ENCODE data around the gene ZBTB5. TPM values are rescaled to one million over a fixed set of nuclear protein-coding genes. Genes with fewer than 3 reads are reported as not detected.
"Not testable (repeated sequence)": the region's sequence is repeated elsewhere in the genome, so short reads cannot be mapped to it uniquely, and the experiment has no call there.

ZBTB5 gene
- polyA plus RNA-seq, 3 donors from 2014 or later = 0.72 to 1.2 TPM; not detected in 1

DNA sequence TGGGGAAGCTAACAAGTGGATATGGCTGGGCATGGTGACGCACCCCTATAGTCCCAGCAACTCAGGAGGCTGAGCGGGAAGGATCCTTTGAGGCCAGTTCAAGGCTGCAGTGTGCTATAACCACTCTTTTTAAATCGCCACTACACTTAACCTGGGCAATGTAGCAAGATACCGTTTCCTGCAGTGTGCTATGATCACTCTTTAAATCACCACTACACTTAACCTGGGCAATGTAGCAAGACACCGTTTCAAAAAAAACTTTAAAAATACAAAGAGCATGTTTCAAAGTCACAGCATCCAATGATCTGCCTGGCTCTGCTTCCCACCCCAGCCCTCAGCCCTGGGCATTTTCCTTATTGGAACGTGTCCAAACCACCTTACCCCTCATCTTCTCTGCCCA, 28.2 kb downstream of the ZBTB5 start:
- Mint-ChIP-seq H3K36me3 (peaks cover 0 to 27% (median 5%) of the 10 kb centered on the region in 3 donors), H3K4me3 (no peak overlapping the region), H3K27ac (peak overlapping the region in 1 of 6 donors; percentile 29), H3K27me3 (ENCODE audit: low read depth in 3 of 3) (peaks cover 0 to 2% (median 0%) of the 10 kb centered on the region in 3 donors), H3K9me3 (no peaks in the 10 kb centered on the region), H3K4me1 (peaks cover 8% of the 10 kb centered on the region in 2 donors)
- DNase-seq = no peak

DNA sequence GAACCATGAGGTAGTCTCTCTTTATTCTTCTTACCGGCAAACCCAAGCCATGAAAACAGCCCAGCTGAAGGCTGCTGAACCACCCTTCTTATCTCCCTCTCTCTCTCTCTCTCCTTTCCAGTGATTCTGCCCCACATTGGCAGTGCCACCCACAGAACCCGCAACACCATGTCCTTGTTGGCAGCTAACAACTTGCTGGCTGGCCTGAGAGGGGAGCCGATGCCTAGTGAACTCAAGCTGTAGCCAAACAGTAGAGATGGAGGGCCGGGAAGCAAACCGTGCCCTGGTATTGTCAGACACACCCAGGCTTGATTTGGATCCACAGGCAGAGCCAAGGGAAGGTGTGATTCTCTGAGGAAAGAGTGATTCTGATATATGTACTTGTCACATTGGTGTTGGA, 28.7 kb downstream of the ZBTB5 start:
- peaks cover 0 to 2% (median 0%) of the 10 kb centered on the region in 3 donors for H3K27me3 Mint-ChIP-seq (ENCODE audit: low read depth in 3 of 3)
- H3K9me3 Mint-ChIP-seq = no peaks in the 10 kb centered on the region
- H3K4me3 Mint-ChIP-seq = no peak overlapping the region
- DNase-seq = no peak
- H3K4me1 Mint-ChIP-seq = peaks cover 8% of the 10 kb centered on the region in 2 donors
- H3K36me3 Mint-ChIP-seq = peaks cover 0 to 23% (median 5%) of the 10 kb centered on the region in 3 donors
- peak overlapping the region in 1 of 6 donors; percentile 19 for H3K27ac Mint-ChIP-seq

DNA sequence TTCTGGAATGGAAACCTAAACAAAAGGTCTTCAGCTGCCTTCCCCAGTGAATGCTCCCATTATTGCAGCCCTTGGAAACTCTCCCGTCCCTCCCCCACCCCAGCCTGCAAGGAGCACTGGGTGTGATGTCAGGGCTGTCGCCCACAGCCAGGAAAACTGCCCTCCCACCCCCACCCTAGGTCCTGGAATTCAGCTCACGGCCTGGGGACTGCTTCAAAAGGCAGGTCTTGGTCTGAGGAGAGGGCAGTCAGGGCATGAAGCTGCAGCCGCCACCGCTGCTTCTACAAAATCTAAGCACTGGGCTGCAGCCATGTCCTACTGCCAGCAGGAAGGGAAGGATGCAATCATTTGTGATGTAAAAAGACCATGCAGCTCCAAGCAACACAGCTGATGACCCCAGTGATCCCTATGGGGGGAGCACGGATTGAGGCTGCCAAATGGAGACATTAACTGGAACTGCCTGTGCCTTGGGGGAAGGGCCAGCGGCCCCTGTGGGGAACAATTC, 31.3 kb downstream of the ZBTB5 start:
- peaks cover 0 to 2% (median 0%) of the 10 kb centered on the region in 3 donors for H3K27me3 Mint-ChIP-seq (ENCODE audit: low read depth in 3 of 3)
- H3K27ac Mint-ChIP-seq = no peak overlapping the region
- H3K9me3 Mint-ChIP-seq = no peaks in the 10 kb centered on the region
- H3K36me3 Mint-ChIP-seq = peaks cover 0 to 13% (median 5%) of the 10 kb centered on the region in 3 donors
- H3K4me1 Mint-ChIP-seq = peaks cover 8% of the 10 kb centered on the region in 2 donors
- no peak for DNase-seq
- no peak overlapping the region for H3K4me3 Mint-ChIP-seq

DNA sequence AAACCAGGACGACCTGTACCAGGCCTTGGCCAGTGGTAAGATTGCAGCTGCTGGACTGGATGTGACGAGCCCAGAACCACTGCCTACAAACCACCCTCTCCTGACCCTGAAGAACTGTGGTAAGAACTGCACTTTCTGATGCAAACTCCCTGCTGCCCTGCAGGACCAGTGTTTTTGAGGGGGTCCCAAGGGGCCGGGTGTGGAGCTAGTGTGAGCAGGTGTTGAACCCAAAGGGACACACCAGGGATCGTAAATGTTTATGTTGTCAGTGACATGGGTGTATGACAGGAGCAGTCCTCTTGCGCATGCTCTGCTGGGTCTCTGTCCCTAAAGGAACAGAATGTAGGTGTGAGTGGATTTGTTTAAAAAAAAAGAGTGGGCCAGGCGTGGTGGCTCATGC, 33.2 kb downstream of the ZBTB5 start:
- DNase-seq = no peak
- peaks cover 0 to 2% (median 0%) of the 10 kb centered on the region in 3 donors for H3K27me3 Mint-ChIP-seq (ENCODE audit: low read depth in 3 of 3)
- peaks cover 2 to 16% (median 3%) of the 10 kb centered on the region in 3 donors for H3K36me3 Mint-ChIP-seq
- peaks cover 8% of the 10 kb centered on the region in 2 donors for H3K4me1 Mint-ChIP-seq
- H3K9me3 Mint-ChIP-seq = no peaks in the 10 kb centered on the region
- H3K27ac Mint-ChIP-seq = peak overlapping the region in 3 of 6 donors; percentile 45 to 77 (median 62)
- no peak overlapping the region for H3K4me3 Mint-ChIP-seq

DNA sequence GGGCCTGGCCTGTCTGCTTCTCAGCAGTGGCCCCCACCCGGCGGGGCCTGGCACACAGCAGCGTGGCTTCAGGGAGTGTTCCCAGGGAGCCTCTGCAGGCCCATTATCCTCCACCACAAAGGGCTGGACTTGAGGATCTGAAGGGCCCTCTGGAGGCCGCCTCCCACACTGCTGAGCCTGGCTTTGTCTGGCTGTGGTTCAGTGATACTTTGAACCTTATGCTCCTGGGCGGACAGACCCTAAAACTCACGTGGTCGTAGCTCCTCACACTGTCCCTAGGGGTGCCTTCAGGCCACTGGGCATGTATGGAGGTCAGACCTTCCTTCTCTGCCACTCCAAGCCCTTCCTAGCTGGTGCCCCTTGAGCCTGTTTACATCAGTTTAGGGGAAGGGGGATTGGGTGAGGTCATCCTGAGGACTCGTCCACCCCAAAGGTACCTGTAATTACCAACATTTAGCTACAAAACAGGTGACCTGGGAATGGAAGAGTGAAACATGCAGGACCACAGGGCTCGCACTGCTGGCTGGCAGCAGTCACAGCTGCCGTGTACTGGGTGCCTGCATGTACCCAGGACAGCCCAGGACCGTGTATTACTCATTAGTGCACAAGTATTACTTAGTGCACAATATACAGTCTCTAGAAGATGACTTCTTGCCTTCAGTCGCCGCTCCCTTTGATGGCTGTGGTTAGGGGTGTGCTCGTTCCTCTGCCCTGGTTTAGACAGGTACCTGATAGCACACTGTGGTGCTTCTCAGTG, 34.2 kb downstream of the ZBTB5 start:
- peak overlapping the region in 1 of 6 donors; percentile 46 for H3K27ac Mint-ChIP-seq
- no peak overlapping the region for H3K4me3 Mint-ChIP-seq

DNA sequence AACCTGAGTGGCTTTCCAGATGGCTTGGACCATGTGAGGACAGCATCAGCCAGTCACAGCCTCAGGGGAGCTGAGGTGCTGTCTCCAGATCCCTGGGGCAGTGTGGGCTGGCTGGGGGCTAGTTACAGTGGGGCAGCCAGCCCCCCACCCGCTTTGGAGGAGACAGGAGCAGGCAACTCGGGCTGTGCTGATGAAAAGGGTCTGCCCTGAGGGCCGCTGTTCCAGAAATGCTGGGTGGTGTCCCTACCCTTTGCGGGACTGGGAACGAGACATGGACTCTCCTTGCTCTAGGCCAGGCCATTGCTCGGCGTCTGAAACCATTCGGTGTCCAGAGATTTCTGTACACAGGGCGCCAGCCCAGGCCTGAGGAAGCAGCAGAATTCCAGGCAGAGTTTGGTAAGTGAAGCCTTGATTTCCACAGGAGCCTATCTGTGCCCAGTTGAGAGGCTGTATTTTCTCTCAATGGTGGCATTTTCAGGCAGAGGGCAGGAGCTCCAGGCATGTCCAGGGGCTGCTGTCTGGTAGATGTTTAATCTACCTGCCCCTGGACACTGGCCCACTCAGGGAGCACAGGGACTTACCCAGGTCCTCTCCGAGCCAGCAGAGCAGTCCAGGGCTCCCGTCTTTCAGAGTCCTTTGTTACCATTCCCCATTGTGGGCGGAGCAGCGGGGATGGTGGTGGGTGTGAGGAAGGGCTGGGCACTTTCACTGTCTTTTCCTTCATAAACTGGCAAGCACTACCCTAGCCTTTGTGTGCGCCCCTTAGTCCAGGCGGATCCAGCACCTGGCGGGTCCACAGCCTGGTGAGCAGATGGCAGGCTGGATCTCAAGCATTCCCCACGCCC, 35.6 kb downstream of the ZBTB5 start:
- no peak for DNase-seq
- Mint-ChIP-seq H3K36me3 (peaks cover 0 to 12% (median 3%) of the 10 kb centered on the region in 3 donors), H3K4me1 (peaks cover 8% of the 10 kb centered on the region in 2 donors), H3K4me3 (no peak overlapping the region), H3K27me3 (ENCODE audit: low read depth in 3 of 3) (peaks cover 0 to 2% (median 0%) of the 10 kb centered on the region in 3 donors), H3K9me3 (no peaks in the 10 kb centered on the region), H3K27ac (no peak overlapping the region)

More for the DNA sequence above, 34.2 kb downstream of the ZBTB5 start:
- Mint-ChIP-seq H3K36me3 (peaks cover 0 to 14% (median 3%) of the 10 kb centered on the region in 3 donors), H3K9me3 (no peaks in the 10 kb centered on the region), H3K27me3 (ENCODE audit: low read depth in 3 of 3) (peaks cover 0 to 2% (median 0%) of the 10 kb centered on the region in 3 donors), H3K4me1 (peaks cover 8% of the 10 kb centered on the region in 2 donors)
- DNase-seq = no peak

DNA sequence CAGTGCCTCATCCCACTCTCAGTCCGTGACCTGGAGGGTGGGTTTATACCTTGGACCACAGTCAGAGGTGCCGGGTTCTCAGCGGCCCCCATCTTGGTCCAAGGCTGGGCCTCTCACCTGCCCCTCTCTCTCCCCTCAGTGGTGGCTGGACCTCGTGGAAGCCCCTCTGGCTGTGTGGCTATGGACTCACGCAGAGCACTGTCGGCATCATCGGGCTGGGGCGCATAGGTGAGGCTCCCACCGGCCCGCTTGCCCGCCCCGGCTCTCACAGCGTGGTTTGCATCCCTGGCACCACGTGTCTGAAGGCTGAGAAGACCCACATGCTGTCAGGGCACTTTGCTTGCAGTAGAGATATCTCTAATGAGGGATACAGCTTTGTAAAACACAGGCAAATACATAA, 36.9 kb downstream of the ZBTB5 start:
- Mint-ChIP-seq H3K27me3 (ENCODE audit: low read depth in 3 of 3) (peaks cover 0 to 2% (median 0%) of the 10 kb centered on the region in 3 donors), H3K9me3 (no peaks in the 10 kb centered on the region), H3K27ac (peak overlapping the region in 1 of 6 donors; percentile 40), H3K4me1 (peaks cover 16 to 17% of the 10 kb centered on the region in 2 donors), H3K36me3 (peaks cover 0 to 10% (median 3%) of the 10 kb centered on the region in 3 donors), H3K4me3 (no peak overlapping the region)
- no peak for DNase-seq

DNA sequence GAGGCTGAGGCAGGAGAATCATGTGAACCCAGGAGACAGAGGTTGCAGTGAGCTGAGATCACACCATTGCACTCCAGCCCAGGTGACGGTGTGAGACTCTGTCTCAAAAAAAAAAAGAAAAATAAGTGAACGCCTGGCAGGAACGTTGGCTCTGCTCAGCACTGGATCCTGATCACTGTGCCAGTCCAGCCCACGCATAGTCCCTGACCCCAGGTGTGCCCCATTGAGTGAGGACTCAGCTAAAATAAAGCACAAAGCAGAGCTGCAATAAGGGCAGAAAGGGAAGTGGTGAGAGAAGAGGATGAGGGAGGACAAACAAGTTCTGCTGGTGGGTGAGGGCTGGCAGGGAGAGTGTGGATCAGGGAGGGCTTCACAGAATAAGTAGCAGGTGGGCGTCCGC, 38.4 kb downstream of the ZBTB5 start:
- Mint-ChIP-seq H3K4me1 (peaks cover 21% of the 10 kb centered on the region in 2 donors), H3K4me3 (no peak overlapping the region), H3K36me3 (peaks cover 0 to 10% (median 3%) of the 10 kb centered on the region in 3 donors), H3K27ac (no peak overlapping the region), H3K27me3 (ENCODE audit: low read depth in 3 of 3) (peaks cover 0 to 6% (median 2%) of the 10 kb centered on the region in 3 donors), H3K9me3 (no peaks in the 10 kb centered on the region)
- DNase-seq = no peak

DNA sequence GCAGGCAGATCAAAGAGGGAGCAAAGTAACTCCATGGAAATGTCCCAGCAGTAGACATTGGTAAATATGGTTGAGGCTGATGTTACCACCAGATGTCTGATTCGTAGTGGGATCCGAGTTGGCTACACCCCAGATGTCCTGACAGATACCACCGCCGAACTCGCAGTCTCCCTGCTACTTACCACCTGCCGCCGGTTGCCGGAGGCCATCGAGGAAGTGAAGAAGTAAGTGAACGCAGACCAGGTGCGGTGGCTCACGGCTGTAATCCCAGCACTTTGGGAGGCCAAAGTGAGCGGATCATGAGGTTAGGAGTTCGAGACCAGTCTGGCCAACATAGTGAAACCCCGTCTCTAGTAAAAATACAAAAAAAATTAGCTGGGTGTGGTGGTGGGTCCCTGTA, 38.8 kb downstream of the ZBTB5 start:
- not testable (repeated sequence) for H3K27me3 Mint-ChIP-seq (ENCODE audit: low read depth in 3 of 3); DNase-seq; H3K27ac Mint-ChIP-seq; H3K4me3 Mint-ChIP-seq; H3K9me3 Mint-ChIP-seq
- H3K36me3 Mint-ChIP-seq = peaks cover 0 to 10% (median 3%) of the 10 kb centered on the region in 3 donors
- H3K4me1 Mint-ChIP-seq = peaks cover 23 to 25% of the 10 kb centered on the region in 2 donors

DNA sequence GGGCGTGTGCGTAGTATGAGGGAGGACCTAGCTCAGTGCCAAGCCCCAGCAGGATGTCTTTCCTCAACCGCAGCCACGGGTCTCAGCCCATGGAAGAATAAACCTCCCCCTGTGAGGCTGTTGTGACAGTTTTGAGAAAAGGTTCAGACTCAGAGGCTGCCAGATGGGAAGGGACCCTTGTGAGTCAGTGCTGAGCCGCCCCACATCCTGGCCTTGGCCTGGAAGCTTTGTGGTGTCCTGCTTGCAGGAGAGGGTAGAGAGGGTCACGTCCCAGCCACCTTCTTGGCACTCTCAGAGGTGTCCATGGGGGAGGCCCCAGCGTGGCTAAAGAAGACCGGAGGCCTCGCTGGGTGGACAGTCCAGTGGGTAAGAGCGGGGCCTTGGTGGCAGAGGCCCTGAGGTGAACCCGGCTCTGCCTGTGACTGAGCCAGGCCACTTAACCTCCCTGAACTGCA, 39.9 kb downstream of the ZBTB5 start:
- DNase-seq = no peak
- Mint-ChIP-seq H3K27me3 (ENCODE audit: low read depth in 3 of 3) (peaks cover 0 to 6% (median 2%) of the 10 kb centered on the region in 3 donors), H3K4me1 (peaks cover 23 to 25% of the 10 kb centered on the region in 2 donors), H3K36me3 (peaks cover 0 to 10% (median 3%) of the 10 kb centered on the region in 3 donors), H3K9me3 (no peaks in the 10 kb centered on the region), H3K27ac (no peak overlapping the region), H3K4me3 (no peak overlapping the region)

DNA sequence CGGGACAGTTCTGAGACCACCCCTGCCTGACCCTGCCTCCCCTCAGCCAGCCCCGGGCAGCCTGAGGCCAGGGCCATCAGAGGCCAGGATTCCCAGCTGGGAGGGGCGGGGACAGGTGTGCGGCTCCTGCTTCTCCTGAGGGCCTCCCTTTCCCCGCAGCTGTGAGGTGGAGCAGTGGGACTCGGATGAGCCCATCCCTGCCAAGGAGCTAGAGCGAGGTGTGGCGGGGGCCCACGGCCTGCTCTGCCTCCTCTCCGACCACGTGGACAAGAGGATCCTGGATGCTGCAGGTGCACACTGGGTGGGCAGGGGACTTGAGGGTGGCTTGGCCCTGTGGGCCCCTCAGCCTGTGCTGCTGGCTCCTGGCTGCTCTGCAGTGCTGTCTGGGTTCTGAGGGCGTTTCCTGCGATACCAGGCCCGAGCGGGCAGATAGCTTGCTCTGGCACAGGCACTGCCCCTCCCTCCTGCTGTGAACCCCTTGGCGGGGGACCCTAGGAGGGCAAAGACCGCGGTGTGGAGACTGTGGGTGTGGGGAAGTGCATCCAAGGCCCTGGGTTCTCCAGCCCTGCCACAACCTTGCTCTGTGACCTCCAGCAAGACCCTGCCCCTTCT, 40.5 kb downstream of the ZBTB5 start:
- Mint-ChIP-seq H3K4me3 (no peak overlapping the region), H3K9me3 (no peaks in the 10 kb centered on the region), H3K27me3 (ENCODE audit: low read depth in 3 of 3) (peaks cover 0 to 6% (median 2%) of the 10 kb centered on the region in 3 donors), H3K27ac (peak overlapping the region in 1 of 6 donors; percentile 40), H3K36me3 (peaks cover 0 to 10% (median 3%) of the 10 kb centered on the region in 3 donors), H3K4me1 (peaks cover 23 to 25% of the 10 kb centered on the region in 2 donors)
- no peak for DNase-seq

DNA sequence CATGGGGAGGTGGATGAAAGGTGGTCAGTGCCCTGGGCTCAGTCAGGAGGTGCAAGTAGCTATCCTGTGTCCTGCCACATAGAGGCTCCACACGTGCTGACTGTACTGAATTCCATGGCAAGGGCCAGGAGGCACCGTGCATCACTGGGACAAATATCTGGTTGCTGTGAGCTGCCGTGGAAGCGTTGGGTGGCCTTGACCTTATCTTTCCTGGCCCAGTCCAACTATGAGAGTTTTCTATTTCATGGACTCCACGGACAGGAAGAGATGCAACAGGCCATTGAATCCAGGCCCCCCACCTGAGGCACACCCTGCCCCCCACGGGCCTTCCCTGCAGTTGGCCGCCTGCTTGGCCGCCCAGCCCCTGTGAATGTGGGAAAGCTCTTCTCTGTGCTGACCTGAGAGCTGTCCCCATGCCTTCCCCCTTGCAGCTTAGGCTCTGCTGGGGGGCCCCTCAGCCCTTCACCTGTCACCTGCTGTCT, 41.0 kb downstream of the ZBTB5 start:
- Mint-ChIP-seq H3K4me3 (peak overlapping the region in 4 of 5 donors; percentile 90 to 97 (median 94)), H3K9me3 (no peaks in the 10 kb centered on the region), H3K4me1 (peaks cover 23 to 25% of the 10 kb centered on the region in 2 donors), H3K27me3 (ENCODE audit: low read depth in 3 of 3) (peaks cover 0 to 6% (median 2%) of the 10 kb centered on the region in 3 donors), H3K36me3 (peaks cover 0 to 10% (median 3%) of the 10 kb centered on the region in 3 donors), H3K27ac (peak overlapping the region in 1 of 6 donors; percentile 40)
- DNase-seq = no peak

DNA sequence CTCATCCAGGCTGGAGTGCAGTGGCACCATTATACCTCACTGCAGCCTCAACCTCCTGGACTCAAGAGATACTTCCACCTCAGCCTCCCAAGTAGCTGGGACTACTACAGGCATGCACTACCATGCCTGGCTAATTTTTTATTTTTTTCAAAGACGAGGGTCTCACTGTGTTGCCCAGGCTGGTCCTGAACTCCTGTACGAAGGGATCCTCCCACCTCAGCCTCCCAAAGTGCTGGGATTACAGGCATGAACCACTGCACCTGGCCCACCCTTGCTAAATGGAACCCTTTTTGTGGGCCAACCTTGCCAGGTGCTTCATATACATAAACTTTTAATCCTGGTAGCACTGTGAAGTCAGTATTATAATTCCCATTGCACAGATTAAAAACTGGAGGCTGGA, 41.7 kb downstream of the ZBTB5 start:
- H3K4me1 Mint-ChIP-seq = peaks cover 23 to 25% of the 10 kb centered on the region in 2 donors
- peaks cover 0 to 6% (median 2%) of the 10 kb centered on the region in 3 donors for H3K27me3 Mint-ChIP-seq (ENCODE audit: low read depth in 3 of 3)

More for the DNA sequence above, 41.7 kb downstream of the ZBTB5 start:
- no peaks in the 10 kb centered on the region for H3K9me3 Mint-ChIP-seq
- H3K4me3 Mint-ChIP-seq = peak overlapping the region; percentile 90 to 97 (median 94)
- H3K36me3 Mint-ChIP-seq = peaks cover 0 to 8% (median 3%) of the 10 kb centered on the region in 3 donors
- DNase-seq = no peak
- peak overlapping the region; percentile 35 to 95 (median 90) for H3K27ac Mint-ChIP-seq

Measured in immature natural killer cell (primary cell).